HG03064 (cell line): Measurements from ENCODE around the gene CD47.

Experiments used
- ATAC-seq: cut with Tn5 transposase; IDR thresholded peaks from one replicate; pipeline ENCODE4 v1.9.1; 2021; ENCODE audit warnings: low read depth; ENCODE audit not compliant: unreplicated experiment

Gene CD47

GRCh38 chr3:108021533-108021932 is 69.3 kb downstream of the CD47 start:
- ATAC-seq = no peak

GRCh38 chr3:108021131-108021530 is 69.7 kb downstream of the CD47 start:
- ATAC-seq = no peak

- no peak for ATAC-seq
Measured at GRCh38 chr3:108018552-108018951, 72.3 kb downstream of the CD47 start.

- ATAC-seq = no peak
Measured at GRCh38 chr3:108017587-108017986, 73.2 kb downstream of the CD47 start.

GRCh38 chr3:108014943-108015342 is 75.9 kb downstream of the CD47 start:
- no peak for ATAC-seq

- no peak for ATAC-seq
Measured at GRCh38 chr3:108013141-108014055, 77.4 kb downstream of the CD47 start.

- no peak for ATAC-seq
Measured at GRCh38 chr3:108012304-108012703, 78.5 kb downstream of the CD47 start.

GRCh38 chr3:108011616-108012015 is 79.2 kb downstream of the CD47 start:
- ATAC-seq = no peak

GRCh38 chr3:108008931-108009639 is 81.7 kb downstream of the CD47 start:
- ATAC-seq = no peak

- no peak for ATAC-seq
Measured at GRCh38 chr3:108008106-108008505, 82.7 kb downstream of the CD47 start.

- ATAC-seq = no peak
Measured at GRCh38 chr3:108006881-108007331, 83.9 kb downstream of the CD47 start.

GRCh38 chr3:108006077-108006771 is 84.6 kb downstream of the CD47 start:
- ATAC-seq = no peak

- ATAC-seq = no peak
Measured at GRCh38 chr3:108004647-108005046, 86.2 kb downstream of the CD47 start.

- no peak for ATAC-seq
Measured at GRCh38 chr3:108001457-108001856, 89.4 kb downstream of the CD47 start.

- ATAC-seq = no peak
Measured at GRCh38 chr3:107999215-107999775, 91.5 kb downstream of the CD47 start.

GRCh38 chr3:107997671-107998070 is 93.2 kb downstream of the CD47 start:
- ATAC-seq = no peak

- no peak for ATAC-seq
Measured at GRCh38 chr3:107995823-107996222, 95.0 kb downstream of the CD47 start.

- no peak for ATAC-seq
Measured at GRCh38 chr3:107994956-107995715, 95.7 kb downstream of the CD47 start.

GRCh38 chr3:107994181-107994580 is 96.7 kb downstream of the CD47 start:
- no peak for ATAC-seq

- no peak for ATAC-seq
Measured at GRCh38 chr3:107993771-107994170, 97.1 kb downstream of the CD47 start.
